ENCODE data around the gene ARHGAP26.

Gene ARHGAP26

GRCh38 chr5:142815469-142815868 lies 45.3 kb downstream of the ARHGAP26 start:
- no peak for DNase-seq

DNA sequence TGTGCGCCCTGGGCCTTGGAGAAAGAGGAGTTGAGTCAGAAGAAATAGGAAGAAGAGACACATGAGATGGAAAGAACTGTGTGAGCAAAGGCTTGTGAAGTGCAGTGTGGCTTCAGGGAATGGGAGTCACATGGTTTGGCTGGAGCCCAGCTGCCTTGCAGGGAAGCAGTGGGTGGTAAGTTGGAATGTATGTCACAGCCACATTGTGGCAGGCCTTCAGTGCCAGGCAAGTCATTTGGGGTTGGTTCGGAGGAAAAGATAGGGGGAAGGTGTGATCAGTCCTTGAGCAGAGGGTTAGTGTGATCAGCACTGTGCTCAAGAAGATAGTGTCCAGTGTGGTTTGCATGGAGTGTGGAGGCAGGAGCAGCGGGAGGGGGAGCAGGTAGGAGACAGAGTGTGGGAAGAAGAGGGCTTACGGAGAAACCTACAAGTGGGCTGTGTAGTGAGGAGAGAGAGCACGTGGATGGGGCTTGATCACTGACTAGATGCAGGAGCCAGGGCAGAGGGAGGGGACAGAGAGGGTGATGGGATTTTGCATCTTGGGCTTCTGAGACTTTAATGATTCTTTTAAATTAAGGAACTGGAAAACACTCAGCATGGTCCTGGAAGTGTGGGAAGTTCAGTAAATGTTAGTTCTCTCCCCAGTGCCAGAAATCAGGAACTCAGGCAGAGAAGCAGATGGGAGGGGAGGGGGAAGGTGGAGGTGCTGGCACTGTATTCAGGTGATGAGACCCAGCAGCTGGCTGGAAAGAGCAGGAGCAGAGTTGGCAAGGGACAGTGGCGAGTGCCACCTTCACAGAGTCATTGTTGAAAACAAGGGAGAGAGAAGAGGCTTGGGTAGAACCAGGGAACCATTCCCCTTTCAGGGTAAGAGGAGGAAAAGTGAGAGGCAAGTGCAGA lies 46.6 kb downstream of the ARHGAP26 start:
- DNase-seq: no peak

DNA sequence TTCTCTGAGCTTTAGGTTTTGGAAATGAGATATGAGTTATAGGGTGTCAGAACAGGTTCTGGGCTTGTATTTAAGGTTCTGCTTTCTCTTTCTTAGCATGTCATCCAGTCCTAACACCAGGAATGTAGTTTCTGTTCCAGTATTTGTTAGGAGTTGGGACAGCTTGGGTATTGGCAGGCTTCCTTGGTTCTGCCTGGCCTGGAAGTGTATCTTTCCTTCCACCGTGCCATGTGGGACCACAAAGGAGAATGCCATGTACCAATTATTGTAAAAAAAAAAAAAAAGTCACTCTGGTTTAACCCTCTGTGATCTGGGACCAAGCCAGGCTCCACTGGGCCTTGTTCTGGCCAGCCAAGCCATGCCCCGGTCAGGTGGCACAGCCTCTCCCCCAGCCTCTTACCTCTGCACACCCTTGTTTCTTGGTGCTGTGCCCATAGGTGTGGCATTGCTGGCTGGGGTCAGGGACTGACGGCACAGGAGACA lies 47.8 kb downstream of the ARHGAP26 start:
- no peak for DNase-seq

- DNase-seq: no peak
Observed at GRCh38 chr5:142819292-142819691, 49.1 kb downstream of the ARHGAP26 start.

- no peak for DNase-seq
Observed at GRCh38 chr5:142819825-142820224, 49.6 kb downstream of the ARHGAP26 start.

GRCh38 chr5:142820447-142820846 lies 50.3 kb downstream of the ARHGAP26 start:
- no peak for DNase-seq

- DNase-seq: no peak
Observed at GRCh38 chr5:142821034-142821732, 51.0 kb downstream of the ARHGAP26 start.

DNA sequence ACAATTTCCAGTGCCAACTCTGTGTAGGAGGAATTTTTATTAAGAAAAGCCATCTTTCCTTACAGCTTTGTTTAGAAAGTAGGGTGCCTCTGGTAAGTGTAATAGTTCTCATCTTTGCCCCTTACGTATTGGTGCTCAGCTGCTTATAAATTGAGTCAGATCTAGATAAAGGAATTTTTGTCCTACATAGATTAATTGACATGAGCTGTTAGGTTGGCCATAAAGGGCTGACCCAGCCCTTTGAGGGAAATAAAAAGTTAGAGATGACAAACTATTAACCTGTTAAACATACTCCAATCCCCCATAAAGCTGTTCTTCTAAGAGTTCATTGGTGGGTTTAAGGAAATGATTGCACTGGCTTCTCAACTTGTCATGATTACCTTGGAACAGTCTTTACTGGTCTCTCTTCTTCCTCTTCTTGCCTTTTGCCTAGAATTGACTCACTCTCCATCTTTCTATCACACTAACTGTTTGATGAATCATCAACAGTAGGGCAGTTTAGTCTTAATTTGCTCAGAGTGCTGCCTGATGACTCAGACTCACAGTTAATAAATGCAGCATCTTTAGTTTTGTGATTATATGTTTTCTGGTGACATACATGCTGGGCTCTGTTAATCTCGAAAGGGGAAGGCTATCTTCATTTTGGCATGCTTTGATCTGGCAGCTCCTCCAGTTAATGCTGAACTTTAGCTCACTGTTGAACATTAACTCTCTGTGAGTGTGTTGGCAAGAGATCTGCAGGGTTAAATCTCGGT lies 51.7 kb downstream of the ARHGAP26 start:
- DNase-seq: no peak

DNA sequence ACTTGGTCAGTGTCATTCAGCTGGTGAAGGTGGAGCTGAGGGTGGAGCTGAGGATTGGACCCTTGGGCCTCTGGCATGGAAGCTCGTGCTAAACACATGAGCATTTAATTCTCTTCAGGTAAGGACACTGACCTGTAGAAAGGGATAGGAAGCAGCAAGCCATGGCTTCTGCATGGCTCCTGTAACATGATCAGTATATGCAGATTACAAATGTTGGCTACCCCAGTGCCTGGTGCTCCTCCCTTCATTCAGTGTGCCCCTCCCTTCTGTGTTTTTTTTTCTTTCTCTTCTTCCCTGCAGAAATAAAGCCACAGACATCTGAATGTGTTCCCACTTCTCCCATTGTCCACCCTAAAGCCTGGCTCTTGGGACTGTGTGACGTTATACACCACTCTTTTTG lies 52.9 kb downstream of the ARHGAP26 start:
- no peak for DNase-seq

DNA sequence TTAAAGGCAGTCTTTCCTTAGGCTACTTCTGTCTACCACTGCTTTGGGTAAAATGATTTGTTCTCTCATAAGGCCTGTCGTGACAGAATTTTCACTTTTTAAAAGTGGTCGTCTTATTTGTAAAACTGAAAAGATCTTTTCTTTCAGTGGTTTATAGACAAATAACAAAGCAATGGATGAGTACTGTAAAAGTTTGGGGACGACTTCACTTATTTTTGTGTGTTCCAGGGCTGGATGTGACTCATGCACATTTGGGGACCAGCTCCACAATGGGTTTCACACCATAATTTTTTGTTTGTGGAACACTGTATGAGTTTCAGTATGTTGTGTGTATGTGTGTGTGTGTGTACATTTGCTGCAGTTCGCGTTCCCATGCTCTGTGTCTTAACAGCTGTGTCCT lies 53.6 kb downstream of the ARHGAP26 start:
- no peak for DNase-seq

DNA sequence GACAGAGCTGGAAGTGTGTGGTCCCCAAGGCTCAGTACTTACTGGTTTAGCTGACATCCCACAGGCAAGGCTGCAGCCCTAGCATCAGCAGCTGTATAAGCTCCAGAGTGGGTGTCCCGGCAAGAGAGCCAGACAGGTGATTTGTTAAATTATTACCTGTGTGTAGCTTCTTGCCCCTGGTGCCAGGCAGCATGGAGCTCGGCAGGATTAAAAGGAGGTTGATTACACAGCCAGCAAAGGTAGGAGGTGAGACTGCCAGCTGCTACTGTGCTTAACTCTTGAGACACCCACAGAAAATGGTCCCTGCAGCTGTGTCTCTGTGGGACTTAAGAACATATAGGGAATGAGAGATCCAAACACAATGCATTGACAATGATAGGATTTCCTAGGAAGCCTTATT lies 54.2 kb downstream of the ARHGAP26 start:
- DNase-seq: no peak

GRCh38 chr5:142825378-142826089 lies 55.4 kb downstream of the ARHGAP26 start:
- no peak for DNase-seq

DNA sequence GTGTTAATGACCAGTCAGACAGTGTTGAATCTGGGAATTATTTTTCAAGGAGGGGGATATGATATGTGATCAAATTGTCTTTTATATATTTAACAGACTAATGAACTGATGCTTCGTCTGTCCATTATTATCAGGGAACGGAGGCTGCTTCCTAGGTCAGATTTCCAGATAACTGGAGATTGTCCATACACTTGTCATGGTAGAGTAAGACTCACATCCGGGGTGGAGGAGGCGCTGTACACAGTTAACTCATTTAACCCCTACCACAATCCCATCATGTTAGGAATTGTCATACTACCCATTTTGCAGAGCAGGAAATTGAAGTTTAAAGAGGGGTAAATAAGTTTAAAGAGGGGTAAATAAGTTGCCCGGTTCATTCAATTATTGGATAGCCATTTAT lies 55.9 kb downstream of the ARHGAP26 start:
- no peak for DNase-seq

DNA sequence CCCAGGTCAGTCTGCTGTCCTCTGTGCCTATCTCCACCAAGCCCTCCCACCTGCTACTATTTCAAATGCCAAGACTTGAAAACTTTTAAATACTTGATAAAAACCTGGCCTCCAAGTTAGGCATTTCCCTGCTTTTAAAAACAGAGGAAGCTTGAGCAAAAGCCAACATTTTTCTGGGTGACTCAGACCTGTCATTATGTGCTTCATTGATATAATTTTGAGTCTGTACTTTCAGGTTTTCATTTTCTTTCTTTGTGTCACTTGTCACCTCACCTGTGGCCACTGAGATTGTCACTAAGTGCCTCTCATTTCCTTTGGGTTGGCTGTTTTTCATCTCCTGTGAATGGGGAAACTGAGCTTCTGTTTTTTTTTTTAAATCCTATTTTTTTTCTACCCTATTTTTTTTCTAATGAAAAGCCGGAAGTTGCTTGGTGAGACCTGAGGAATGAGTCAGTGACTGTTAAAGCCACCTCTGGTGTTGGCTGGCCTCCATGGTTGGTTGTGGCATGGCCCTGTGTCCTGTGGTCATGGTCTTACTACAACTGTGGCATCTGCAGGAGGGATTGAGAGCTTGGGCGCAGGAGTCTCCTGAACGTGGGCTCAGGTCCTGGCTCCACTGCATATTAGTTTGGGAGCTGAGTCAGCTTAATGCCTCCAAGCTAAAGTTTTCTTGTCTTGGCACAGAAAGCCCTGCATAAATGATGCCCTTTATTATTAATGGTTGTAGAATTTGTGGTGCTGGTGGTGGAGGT lies 56.7 kb downstream of the ARHGAP26 start:
- peak; percentile 67 for DNase-seq

DNA sequence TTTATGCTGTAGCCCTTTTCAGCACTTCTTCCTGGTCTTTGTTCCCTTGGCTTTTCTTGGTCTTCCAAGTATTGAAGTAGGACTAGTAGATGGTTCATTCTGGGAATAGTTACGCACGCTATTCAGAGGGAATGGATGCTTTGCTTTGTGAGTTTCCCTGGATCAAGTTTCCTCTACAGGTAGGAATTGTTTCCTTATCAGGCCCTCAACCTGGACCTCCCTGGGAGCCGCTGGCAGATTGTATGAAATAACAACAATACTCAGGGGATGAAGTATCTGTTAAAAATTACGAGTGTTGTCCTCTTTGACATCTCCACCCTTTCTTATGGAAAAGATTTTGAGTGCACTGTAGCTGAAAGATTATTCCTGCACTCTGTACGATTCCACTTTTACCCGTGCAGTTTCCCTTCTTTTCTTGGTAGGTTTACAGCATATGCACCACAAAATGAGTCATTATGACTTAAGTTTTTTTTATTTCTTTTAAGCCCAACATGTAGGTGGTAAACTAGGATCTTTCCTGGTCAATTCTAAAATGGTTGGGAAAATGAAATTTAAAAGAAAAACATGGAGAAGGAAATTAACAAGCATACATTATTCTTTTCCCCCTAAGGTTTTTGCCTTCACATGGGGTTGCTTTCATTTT lies 57.9 kb downstream of the ARHGAP26 start:
- no peak for DNase-seq

DNA sequence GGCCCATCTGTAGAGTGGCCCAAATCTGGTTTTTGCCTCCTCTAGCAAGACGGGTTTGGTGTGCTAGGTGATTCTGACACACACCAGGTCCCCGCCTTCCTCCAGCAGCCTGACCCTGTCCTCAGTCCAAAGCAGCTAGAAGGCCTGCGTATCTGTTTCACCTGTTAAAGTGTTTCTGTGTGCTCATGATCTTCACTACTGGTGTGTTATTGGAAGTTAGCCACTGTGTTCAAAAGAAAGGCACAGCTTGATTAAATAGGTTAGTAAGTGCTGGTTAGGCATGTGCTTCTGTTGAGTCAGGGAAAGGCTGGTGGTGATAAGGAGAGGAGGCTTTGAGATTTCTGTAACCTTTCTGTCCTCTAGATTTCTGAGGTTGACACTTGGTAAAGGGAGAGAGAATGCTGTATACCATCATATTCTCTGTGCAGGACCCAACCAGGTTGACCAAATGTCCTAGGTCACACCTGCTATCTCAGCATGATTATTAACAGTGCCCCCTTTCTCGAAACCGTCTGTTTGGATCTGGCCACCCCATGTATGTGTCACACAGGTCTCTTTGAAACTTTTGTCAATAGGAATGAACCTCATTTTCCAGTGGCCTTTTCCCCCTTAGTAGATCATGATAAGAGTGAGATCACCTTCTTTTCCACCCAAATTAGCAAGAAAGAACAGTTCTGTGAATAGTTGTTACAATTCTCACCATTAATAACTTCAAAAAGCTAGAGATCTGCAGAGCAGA lies 58.8 kb downstream of the ARHGAP26 start:
- DNase-seq: no peak

- no peak for DNase-seq
Observed at GRCh38 chr5:142829801-142830220, 59.6 kb downstream of the ARHGAP26 start.

DNA sequence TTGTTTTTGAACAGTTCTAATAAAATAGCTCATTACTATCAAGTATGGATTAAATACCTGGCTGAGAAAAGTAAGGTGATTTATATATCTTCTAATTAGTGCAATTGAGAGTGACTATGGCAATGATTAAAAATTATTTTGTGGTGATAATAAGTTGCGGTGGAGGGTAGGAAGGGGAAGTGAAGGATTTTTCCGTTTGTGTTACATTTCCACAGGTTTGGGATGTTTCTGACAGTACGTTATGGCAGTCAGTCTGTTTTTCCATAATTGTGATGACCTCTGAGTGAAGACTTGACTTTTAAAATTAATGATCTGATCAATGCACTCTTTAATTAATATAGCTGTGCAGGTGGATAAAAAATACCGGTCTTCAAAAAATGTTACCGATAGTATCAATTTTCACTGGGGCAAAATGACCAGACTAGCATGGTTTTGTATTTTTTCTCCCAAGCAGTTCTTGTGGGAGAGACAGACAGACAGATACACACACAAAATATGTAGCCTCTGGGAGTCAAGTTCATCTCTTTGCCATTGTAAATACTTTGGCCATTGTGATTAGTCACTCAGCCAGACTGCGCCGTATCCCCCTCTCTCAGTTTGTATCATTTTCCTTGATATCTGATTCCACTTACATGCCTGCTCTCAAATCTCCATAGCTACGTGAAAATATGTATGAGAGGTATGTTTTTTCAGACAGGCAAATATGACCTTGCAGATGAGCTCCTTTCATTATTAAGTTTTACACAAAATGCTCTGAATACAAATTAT lies 60.2 kb downstream of the ARHGAP26 start:
- DNase-seq: no peak

DNA sequence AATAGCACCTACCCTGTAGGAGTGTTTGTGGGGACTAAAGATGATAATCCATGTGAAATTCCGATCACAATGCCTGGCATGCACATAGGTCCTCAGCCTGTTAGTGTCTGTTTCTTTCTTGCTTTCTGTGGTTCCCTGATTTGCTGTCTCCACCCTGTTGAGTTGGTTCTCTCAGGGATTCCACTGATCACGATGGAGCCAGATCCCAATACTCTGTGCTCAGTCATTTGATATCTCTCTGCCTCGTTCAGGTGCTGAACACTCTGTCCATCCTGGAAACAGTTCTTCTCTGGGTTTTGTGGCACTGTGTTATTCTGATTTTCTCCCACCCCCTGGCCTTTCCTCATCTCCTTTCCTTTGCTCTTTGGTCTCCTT lies 60.8 kb downstream of the ARHGAP26 start:
- DNase-seq: no peak

GRCh38 chr5:142832263-142832662 lies 62.1 kb downstream of the ARHGAP26 start:
- no peak for DNase-seq
